GM06990 (cell line): Measurements from ENCODE around the gene DIRAS1.

Source experiments
- DNase-seq: peaks from one replicate; pipeline ENCODE4 v3.0.0-alpha.2; 2011; ENCODE audit not compliant: insufficient read length; ENCODE audit errors: extremely low read depth
- H3K27me3 ChIP-seq: replicated peaks from 2 replicates; pipeline ENCODE4 v1.6.0; 2011; ENCODE audit warnings: low read length; ENCODE audit not compliant: control insufficient read depth, insufficient read depth
- H3K36me3 ChIP-seq: 2 replicates; pipeline ENCODE4 v1.5.1; 2011; ENCODE audit warnings: low read length; ENCODE audit not compliant: control insufficient read depth, insufficient read depth
- H3K4me3 ChIP-seq: replicated peaks from 2 replicates; pipeline ENCODE4 v1.5.1; 2011; ENCODE audit warnings: low read depth, mild to moderate bottlenecking, control low read depth, low read length
- TF ChIP-seq, protein P1 (sequence below): IDR thresholded peaks from 2 replicates; pipeline ENCODE4 v1.5.1; 2011; ENCODE audit warnings: low read length, control low read depth, mild to moderate bottlenecking, inconsistent platforms; ENCODE audit not compliant: insufficient read depth, poor library complexity, severe bottlenecking

Gene DIRAS1, protein sequence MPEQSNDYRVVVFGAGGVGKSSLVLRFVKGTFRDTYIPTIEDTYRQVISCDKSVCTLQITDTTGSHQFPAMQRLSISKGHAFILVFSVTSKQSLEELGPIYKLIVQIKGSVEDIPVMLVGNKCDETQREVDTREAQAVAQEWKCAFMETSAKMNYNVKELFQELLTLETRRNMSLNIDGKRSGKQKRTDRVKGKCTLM

DNA sequence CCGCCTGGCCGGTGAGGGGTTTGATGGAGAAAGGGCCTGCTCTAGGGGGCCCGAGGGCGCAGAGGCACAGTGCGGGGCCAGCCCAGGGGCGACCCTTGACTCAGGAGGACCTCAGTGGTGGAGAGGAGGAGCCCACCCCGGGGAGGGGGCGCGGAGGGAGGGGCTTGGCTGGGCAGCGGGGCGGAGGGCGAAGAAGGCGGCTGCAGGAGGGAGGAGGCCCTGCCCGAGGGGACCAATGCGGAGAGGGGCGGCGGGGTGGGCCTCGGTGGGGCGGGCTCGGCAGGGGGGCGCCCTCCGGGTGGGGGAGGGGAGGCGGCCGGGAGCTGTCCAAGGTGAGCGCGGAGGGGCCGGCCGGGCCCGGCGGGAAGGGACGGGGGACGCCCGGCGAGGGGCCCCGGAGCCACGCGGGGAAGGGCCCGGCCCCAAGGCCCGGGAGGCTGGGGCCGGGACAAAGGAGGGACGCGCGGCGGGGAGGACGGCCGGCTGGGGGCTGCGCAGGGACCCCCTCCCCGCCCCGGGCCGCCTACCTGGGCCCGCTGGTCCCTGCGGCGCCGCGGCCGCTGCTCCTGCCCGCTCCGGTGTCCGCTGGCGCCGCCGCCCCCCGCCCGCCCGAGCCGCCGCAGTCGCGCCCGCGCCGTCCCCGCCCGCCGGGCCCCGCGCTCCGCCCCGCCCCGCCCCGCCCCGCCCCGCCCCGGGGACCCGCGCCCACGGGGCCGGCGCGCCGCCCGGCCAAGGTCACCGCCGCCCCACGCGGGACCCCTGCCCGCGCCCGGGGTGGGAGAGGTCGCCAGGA, at the start of gene DIRAS1:
Gene DIRAS1 (minus strand): TSS at position 596 of the 793 bp plus-strand sequence. CDS start 3,566 bp downstream, outside the sequence.
- DNase-seq, result no peak
- peak within 1 kb of the TSS; percentile 54 for H3K4me3 ChIP-seq
- TF ChIP-seq, protein P1, sequence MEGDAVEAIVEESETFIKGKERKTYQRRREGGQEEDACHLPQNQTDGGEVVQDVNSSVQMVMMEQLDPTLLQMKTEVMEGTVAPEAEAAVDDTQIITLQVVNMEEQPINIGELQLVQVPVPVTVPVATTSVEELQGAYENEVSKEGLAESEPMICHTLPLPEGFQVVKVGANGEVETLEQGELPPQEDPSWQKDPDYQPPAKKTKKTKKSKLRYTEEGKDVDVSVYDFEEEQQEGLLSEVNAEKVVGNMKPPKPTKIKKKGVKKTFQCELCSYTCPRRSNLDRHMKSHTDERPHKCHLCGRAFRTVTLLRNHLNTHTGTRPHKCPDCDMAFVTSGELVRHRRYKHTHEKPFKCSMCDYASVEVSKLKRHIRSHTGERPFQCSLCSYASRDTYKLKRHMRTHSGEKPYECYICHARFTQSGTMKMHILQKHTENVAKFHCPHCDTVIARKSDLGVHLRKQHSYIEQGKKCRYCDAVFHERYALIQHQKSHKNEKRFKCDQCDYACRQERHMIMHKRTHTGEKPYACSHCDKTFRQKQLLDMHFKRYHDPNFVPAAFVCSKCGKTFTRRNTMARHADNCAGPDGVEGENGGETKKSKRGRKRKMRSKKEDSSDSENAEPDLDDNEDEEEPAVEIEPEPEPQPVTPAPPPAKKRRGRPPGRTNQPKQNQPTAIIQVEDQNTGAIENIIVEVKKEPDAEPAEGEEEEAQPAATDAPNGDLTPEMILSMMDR, result no peak
- no peaks in the 10 kb centered on the region; the same call in 1 of the 2 replicates for H3K27me3 ChIP-seq
- no peaks in the 10 kb centered on the region for H3K36me3 ChIP-seq

DNA sequence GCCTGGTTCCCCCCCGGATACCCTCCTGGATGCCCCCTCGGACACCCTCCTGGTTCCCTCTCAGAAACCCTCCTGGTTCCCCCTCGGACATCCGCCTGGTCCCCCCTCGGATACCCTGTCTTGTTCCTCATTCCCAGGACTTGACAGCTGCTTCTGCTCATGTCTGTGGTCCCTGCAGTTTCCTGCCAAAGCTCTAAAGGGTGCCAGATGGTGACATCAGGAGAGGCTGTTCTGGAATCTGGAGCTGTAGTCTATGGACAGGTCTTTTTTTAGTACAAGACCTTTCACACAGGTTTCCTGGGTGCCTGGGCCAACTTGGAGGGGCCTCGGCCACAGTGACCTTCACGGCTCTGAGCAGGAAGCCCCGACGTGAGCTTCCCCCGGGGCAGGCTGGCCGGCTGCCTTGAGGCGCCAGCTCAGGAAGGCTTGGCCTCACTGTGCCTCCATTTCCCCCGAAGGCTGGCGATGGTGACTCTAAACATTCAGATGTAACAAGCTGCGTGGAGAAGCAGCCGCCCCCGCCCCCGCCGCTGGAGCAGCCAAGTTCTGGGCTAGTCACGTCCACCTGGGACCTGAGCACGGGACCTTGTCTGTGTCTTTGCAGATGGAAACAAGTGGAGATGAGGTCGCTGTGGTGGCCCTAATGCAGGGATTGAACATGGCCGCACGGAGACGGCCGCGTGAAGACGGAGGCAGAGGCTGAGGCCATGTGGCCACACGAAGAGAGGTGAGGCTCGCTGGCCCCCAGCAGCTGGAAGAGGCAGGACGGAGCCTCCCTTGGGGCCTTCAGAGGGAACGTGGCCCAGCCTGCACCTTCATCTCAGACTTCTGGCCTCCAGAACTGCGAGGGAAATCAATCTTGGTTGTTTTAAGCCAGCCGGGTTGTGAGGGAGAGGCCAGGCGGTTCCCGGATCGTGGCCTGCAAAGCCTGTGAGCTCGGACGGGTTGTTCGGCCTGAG, 49.2 kb upstream of the DIRAS1 start:
- peaks cover 14% of the 10 kb centered on the region for H3K36me3 ChIP-seq
- TF ChIP-seq, protein P1, result no peak
- DNase-seq, result no peak

DNA sequence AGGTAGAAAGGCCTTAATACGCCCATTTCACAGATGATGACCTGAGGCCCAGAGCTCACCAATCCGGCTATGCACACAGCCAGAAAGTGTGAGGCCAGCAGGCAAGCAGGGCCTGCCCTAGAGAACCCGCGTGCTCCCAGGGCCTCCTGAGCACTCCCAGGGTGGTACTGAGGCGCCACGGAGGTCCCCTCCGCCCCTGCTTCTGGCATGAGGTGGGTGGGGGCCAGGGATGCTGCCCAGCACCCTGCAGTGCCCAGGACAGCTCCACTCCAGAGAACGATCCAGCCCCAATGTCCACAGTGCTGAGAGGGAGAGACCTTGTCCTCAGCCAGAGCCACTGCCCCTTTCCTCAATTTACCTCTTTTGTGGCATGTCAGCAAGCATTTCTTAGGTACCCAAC, 48.0 kb upstream of the DIRAS1 start:
- no peak overlapping the region for H3K4me3 ChIP-seq
- TF ChIP-seq, protein P1, result no peak
- DNase-seq, result no peak
- H3K27me3 ChIP-seq, result no peaks in the 10 kb centered on the region
- H3K36me3 ChIP-seq, result peaks cover 17% of the 10 kb centered on the region

More for the DNA sequence above, 49.2 kb upstream of the DIRAS1 start:
- Histone ChIP-seq H3K4me3 (no peak overlapping the region), H3K27me3 (no peaks in the 10 kb centered on the region)

DNA sequence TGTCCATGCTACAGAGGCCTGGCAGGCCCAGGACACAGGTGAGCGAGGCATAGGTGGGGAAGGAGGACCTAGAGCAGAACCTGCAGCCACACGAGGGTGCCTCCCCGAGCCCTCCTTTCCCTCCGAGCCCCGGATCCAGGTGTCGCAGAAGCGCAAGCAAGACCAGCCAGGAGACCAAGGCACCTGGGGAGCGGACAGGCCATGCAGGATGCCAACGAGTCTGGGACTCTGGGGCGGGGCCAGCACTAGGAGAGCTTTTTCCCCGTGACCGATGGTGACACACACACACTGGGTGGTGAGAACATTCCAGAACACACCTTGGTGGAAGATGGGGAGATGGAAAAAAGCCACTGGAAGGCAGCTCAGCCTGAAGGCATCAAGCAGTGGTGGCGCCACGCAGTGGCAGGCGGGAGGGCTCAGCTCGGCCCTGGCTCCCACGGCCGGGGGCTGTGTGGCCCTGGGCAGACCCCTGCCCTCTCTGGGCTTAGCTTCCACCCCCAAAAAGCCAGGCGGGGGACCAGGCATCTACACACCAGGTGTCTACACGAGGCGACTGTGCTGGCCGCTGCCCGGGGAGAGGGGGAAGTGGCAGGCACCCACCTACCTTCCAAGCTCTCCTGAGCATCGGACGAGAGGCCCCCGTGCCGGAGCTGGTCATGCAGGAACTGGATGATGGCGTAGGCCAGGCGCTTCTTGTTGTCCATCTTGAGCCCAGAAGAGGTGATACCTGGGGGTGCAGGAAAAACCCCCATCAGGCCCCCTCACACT, 47.4 kb upstream of the DIRAS1 start:
- peaks cover 16% of the 10 kb centered on the region for H3K36me3 ChIP-seq
- no peak for DNase-seq
- TF ChIP-seq, protein P1, result no peak
- no peak overlapping the region for H3K4me3 ChIP-seq
- no peaks in the 10 kb centered on the region for H3K27me3 ChIP-seq

DNA sequence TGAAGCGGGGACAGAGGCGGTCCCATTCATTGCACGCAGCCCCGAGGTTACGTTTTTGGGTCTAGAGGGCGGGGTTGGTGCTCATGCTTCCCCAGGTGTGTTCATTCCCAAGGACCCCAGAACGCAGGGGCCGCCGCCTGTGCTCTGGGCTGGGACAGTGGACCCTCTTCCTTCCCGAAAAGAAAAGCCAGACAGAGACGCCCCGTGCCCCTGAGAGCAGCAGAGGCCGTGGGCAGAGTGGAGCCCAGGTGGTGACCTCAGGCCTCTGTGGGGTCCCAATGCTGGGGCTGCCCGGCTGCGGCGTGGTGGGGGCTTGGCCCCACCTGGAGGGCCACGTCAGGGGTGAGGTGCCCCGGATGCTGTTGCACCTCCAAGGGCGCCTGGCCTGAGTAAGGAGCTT, 46.5 kb upstream of the DIRAS1 start:
- DNase-seq, result no peak
- Histone ChIP-seq H3K36me3 (peaks cover 23% of the 10 kb centered on the region), H3K27me3 (no peaks in the 10 kb centered on the region), H3K4me3 (no peak overlapping the region)
- TF ChIP-seq, protein P1, result no peak
